Ovary (tissue), 9 donors: ENCODE measurements around the gene ATP5MG. TPM values are rescaled to one million over a fixed set of nuclear protein-coding genes. Genes with fewer than 3 reads are reported as not detected.

Source experiments
- DNase-seq, 5 donors: peaks; one replicate each; pipeline ENCODE4 v3.0.0-alpha.2; 2019 to 2020
- H3K27ac ChIP-seq, 2 donors: fragments of 200-600 bp; one replicate each; pipeline versions ENCODE4 v1.5.1 to v1.8.0; 2019 to 2022
- H3K27me3 ChIP-seq: fragments of 200-600 bp; one replicate; pipeline ENCODE4 v1.8.0; 2022
- H3K36me3 ChIP-seq: fragments of 200-600 bp; sonication (generic); one replicate; pipeline ENCODE4 v1.5.1; 2019
- H3K4me1 ChIP-seq: one replicate; pipeline ENCODE4 v1.8.1; 2013; ENCODE audit warnings: mild to moderate bottlenecking, moderate library complexity; ENCODE audit not compliant: insufficient read depth
- H3K4me3 ChIP-seq: fragments of 200-600 bp; sonication (generic); one replicate; pipeline ENCODE4 v1.5.1; 2017
- H3K9me3 ChIP-seq, 2 donors: fragments of 200-600 bp in 1 of 2; sonication (generic) in 1 of 2; one replicate each; pipeline versions ENCODE4 v1.5.1 to v1.8.1; 2013 to 2019; ENCODE audit warnings: mild to moderate bottlenecking in 1 of 2, moderate library complexity in 1 of 2
- EP300 ChIP-seq: sonication (generic); formaldehyde crosslinking; IDR thresholded peaks from one replicate; pipeline ENCODE4 v1.6.1; 2017; ENCODE audit warnings: antibody characterized with exemption
- POLR2A ChIP-seq: fragments of 450-650 bp; IDR thresholded peaks from one replicate; pipeline ENCODE4 v1.6.1; 2017; ENCODE audit warnings: antibody characterized with exemption, mild to moderate bottlenecking, moderate library complexity
- WGBS, 3 donors: extraction: QIAGEN DNeasy Blood & Tissue Kit in 1 of 3; methylation state at CpG; one replicate each; pipeline versions ENCODE4 v1.1.5 to v1.1.7; 2013 to 2017; 5-methylcytosine and 5-hydroxymethylcytosine counted together
- intact Hi-C, 4 donors: fragments of 100-400 bp; cut with DNase I; formaldehyde crosslinking; loops; one replicate each; pipeline versions ENCODE4 v1.11.0 to v1.15.1; 2022 to 2023
- polyA plus RNA-seq, 2 donors: library from polyadenylated mRNA; stranded (reverse); fragments of 200-250 nt in 1 of 2; fragments of 350-450 nt in 1 of 2; fragmentation: Illumina TruSeq in 1 of 2; extraction: RNeasy Lipid Tissue Mini Kit (QIAGEN cat#74804) in 1 of 2; gene quantifications; one replicate each; pipeline ENCODE4 v1.2.3, GENCODE V29; 2013 to 2014
- total RNA-seq, 7 donors: library from RNA; depleted of rRNA in 2 of 7; stranded (reverse); fragments of >200 nt in 2 of 7; fragmentation: NEBNext Ultra II Directional in 3 of 7; extraction: Animal tissue kit (Norgen Biotek cat#: 25700) in 3 of 7; gene quantifications; one replicate each; pipeline versions ENCODE4 v1.1.0 to v1.2.4, GENCODE V29; 2016 to 2023
- TF ChIP-seq, protein P1 (sequence below), 3 donors: fragments of 450-650 bp in 2 of 3; fragments of 200-600 bp in 1 of 3; IDR thresholded peaks; one replicate each; pipeline versions ENCODE4 v1.5.1 to v1.8.0; 2016 to 2022; ENCODE audit warnings: antibody characterized with exemption in 3 of 3, mild to moderate bottlenecking in 1 of 3
- donor health status: DM: no; HTN: no; CAD: no; lungs with moderate emphysema.
- donor health status: DM: no; HTN: no; CAD: no.
- donor health status: Bipolar disorder and iron deficiency.
- donor health status: DM: yes; HTN: yes; CAD: no.
- donor health status: DM: no; HTN: no; CAD: no.
- donor health status: DM: yes; HTN: yes; CAD: no.

The ATP5MG gene
- total and polyA plus RNA-seq, 9 donors: 70.5 to 450 (median 162) TPM

DNA sequence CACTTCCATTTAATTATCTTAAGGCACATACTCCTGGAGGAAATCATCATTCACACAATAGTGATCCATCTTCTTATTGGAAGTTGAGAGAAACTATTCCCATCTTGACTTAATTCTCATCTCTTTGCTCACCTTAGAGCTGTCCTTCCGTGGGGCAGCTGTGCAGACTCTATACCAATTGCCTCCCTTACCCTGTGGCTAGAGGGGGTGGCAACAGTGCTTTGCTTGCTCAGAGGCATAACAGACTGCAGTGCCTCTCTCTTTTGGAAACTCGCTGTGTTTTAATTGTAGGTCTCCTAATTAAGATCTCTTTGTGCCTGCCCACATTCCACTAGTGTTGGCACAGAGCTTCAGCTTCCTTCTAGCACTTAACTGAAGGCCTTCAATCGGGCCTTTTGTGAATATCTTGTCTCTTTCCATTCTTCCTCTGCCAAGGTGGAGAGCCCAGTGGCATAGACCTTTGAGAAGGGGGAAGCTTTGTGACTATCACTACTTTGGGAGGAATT is 40.4 kb downstream of the ATP5MG start:
- TF ChIP-seq POLR2A (no peak), EP300 (no peak)
- TF ChIP-seq, protein P1, sequence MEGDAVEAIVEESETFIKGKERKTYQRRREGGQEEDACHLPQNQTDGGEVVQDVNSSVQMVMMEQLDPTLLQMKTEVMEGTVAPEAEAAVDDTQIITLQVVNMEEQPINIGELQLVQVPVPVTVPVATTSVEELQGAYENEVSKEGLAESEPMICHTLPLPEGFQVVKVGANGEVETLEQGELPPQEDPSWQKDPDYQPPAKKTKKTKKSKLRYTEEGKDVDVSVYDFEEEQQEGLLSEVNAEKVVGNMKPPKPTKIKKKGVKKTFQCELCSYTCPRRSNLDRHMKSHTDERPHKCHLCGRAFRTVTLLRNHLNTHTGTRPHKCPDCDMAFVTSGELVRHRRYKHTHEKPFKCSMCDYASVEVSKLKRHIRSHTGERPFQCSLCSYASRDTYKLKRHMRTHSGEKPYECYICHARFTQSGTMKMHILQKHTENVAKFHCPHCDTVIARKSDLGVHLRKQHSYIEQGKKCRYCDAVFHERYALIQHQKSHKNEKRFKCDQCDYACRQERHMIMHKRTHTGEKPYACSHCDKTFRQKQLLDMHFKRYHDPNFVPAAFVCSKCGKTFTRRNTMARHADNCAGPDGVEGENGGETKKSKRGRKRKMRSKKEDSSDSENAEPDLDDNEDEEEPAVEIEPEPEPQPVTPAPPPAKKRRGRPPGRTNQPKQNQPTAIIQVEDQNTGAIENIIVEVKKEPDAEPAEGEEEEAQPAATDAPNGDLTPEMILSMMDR (IDR thresholded peaks at IDR 0.05): no peak
- no peaks in the 10 kb centered on the region for H3K27me3 ChIP-seq
- H3K27ac ChIP-seq: no peak overlapping the region
- H3K9me3 ChIP-seq: no peaks in the 10 kb centered on the region
- H3K36me3 ChIP-seq: no peaks in the 10 kb centered on the region
- H3K4me3 ChIP-seq: no peak overlapping the region
- DNase-seq: no peak
- H3K4me1 ChIP-seq: peaks cover 3% of the 10 kb centered on the region
- WGBS, 3 donors: 49 to 51% (median 50%) methylated on average over 3 of the region's 3 CpGs
- intact Hi-C loops: no loop called here

DNA sequence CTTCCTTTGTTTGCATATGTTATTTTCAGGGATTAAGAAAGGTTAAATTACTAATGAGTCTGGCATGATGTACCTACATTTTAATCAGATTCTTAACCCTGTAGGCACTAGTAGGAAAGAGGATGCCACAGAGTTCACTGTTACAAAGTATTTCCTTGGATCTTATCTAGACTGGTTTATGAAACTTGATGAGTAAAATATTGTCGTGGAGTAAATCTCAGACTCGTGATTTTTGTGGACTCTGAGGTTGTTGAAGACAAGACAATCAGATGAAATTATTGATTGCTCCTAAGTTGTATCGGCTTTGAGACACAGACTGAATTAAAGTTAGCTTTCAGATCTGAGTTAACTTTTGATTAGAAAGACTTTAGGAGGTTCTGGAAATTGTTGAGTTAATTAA is 40.9 kb downstream of the ATP5MG start:
- TF ChIP-seq EP300 (no peak), POLR2A (no peak)
- TF ChIP-seq, protein P1 (IDR thresholded peaks at IDR 0.05): no peak
- Histone ChIP-seq H3K36me3 (no peaks in the 10 kb centered on the region), H3K27me3 (no peaks in the 10 kb centered on the region), H3K4me1 (peaks cover 3% of the 10 kb centered on the region), H3K27ac (no peak overlapping the region), H3K4me3 (no peak overlapping the region), H3K9me3 (no peaks in the 10 kb centered on the region)
- DNase-seq: no peak
- intact Hi-C loops: no loop called here
- WGBS, 3 donors: 61 to 70% (median 64%) methylated on average over 3 of the region's 3 CpGs

DNA sequence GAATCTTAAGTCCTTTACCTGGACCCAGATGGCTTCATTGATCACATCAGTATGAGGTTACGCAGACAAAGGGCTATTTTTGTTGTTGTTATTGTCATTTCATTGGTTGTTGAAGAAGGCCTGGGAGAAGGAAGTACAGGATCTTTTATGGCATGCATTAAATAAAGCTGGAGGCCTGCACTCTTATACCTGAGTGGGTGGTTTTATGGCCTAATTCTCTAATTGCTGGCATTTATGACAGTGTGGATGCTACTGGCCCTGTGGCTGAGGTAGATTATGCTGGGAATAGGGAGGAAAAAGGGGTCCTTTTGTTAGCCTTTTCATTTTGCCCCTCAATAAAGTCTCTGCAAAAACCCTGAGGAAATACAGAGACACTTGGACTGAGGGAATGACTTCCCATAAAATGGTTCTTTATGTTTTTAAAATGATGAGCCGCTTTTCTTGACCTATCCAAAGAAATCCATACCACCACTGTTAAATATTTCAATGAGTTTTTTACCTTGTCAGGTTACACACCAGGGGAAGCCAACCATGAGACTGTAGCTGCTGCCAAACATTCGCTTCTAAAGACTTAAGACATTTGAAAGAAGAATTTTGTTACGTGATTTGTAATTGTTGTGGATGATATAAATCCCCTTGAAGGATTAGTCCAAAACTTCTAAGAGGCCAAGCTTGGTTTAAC is 41.6 kb downstream of the ATP5MG start:
- H3K4me1 ChIP-seq: peaks cover 3% of the 10 kb centered on the region
- no peaks in the 10 kb centered on the region for H3K36me3 ChIP-seq
- no peaks in the 10 kb centered on the region for H3K9me3 ChIP-seq
- no peaks in the 10 kb centered on the region for H3K27me3 ChIP-seq
- DNase-seq: no peak
- H3K4me3 ChIP-seq: no peak overlapping the region
- 90 to 93% (median 92%) methylated on average over 4 of the region's 4 CpGs for WGBS, 3 donors
- H3K27ac ChIP-seq: no peak overlapping the region
- TF ChIP-seq EP300 (no peak), POLR2A (no peak)
- TF ChIP-seq, protein P1 (IDR thresholded peaks at IDR 0.05): no peak
- intact Hi-C loops: no loop called here

DNA sequence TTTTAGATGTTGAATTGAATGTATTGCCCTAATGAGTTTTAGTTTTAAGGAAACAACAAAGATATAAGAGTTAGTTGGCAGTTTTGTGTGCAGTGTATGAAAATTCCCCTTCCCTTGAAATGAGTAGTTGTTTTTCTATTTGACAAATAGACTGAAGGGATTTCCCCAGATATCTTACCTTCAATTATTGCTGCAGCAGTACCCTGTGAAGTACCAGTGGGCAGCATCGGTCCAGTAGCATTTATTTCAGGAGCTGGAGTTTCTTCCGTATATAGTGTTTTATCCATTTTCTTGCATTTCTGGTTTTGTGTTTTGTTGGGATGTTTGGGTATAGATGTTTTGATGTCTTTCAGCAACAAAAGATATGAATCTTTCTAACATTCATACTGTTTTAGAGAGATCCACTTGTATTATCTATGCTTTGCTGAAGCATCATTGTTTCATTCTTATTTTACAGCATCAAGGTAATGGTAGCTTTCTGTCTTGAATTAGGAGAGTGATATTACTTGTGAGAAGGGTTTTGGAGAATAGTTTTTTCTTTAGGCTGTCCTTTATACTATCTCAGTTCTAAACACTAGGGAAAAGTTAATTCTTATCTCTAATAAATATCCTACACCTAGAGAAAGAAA is 42.3 kb downstream of the ATP5MG start:
- intact Hi-C loops: no loop called here
- H3K27ac ChIP-seq: no peak overlapping the region
- no peak for DNase-seq
- H3K9me3 ChIP-seq: no peaks in the 10 kb centered on the region
- H3K4me3 ChIP-seq: no peak overlapping the region
- no peaks in the 10 kb centered on the region for H3K27me3 ChIP-seq
- H3K36me3 ChIP-seq: no peaks in the 10 kb centered on the region
- TF ChIP-seq POLR2A (no peak), EP300 (no peak)
- TF ChIP-seq, protein P1 (IDR thresholded peaks at IDR 0.05): no peak
- H3K4me1 ChIP-seq: peaks cover 3% of the 10 kb centered on the region
- WGBS, 3 donors: 80 to 88% (median 87%) methylated on average over 2 of the region's 2 CpGs
